GM03348 (cell line): ENCODE results near the gene GP1BA.

Experiments
- DNase-seq: peaks from one replicate; pipeline ENCODE4 v3.0.0; 2012; ENCODE audit warnings: low spot score

GP1BA gene

DNA sequence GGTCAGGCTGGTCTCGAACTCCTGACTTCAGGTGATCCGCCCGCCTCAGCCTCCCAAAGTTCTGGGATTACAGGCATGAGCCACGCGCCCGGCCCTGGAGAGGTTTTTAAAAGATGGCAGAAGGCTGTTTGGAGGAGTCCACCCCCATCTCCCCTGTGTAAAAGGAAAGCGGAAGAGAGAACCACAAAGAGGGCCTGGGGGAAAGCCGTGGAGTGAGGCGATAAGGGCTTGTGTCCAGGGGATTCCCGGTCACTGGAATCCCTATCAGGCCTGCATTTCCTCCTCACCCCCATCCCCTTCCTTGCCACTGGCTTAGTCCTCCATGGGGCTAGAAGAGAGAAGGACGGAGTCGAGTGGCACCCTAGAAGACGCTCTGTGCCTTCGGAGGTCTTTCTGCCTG lies at the start of gene GP1BA:
Gene GP1BA (plus strand): TSS at position 315 of the 400 bp plus-strand sequence. CDS start 328 bp downstream, outside the sequence.
- no peak for DNase-seq

DNA sequence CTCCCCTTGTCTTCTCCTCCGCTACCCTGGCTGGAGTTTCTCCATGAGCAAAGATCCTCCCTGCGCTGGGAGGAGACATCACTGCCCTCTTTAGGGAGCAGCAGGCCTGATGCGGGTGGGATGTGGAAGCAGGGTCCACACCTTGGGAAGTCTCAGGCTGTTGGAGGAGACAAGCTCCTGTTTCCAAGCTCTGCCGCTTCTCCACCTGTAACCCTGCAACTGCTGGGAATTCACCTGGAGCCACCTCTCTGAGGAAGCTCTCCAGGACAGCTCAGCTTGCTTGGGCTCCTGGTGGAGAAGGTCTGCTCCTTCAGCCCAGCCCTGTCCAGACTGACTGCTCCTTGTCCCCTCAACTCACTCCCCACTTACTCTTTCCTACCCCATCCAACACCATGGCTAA lies 47.6 kb upstream of the GP1BA start:
- DNase-seq, result no peak

DNA sequence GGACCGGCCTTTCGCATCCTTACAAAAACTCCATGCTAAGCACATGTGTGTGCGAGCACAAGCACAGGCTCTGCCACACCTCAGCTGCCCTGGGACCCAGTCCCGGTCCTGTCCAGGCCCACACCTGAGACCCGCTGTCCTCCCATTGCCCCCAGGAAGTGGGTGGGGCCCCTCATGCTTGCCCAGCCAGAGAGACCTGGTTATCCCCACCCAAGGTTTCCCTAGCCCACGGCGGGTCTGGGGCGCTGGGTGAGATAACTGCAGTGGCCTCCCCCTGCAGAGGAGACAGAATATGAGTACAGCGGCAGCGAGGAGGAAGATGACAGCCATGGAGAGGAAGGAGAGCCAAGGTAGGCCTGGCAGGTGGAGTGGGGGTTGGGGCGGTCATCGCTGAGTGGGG lies 45.2 kb upstream of the GP1BA start:
- no peak for DNase-seq

DNA sequence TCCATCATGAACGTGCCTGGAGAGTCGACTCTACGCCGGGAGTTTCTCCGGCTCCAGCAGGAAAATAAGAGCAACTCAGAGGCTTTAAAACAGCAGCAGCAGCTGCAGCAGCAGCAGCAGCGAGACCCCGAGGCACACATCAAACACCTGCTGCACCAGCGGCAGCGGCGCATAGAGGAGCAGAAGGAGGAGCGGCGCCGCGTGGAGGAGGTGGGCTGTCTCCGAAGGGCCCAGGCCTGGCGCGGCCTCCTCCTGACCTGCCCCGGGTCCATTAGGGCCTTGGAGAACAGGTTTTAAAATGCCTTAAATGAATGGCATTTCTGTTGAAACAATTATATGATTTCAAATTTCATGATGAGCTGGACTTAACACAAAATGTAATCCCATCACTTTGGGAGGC lies 44.5 kb upstream of the GP1BA start:
- no peak for DNase-seq

DNA sequence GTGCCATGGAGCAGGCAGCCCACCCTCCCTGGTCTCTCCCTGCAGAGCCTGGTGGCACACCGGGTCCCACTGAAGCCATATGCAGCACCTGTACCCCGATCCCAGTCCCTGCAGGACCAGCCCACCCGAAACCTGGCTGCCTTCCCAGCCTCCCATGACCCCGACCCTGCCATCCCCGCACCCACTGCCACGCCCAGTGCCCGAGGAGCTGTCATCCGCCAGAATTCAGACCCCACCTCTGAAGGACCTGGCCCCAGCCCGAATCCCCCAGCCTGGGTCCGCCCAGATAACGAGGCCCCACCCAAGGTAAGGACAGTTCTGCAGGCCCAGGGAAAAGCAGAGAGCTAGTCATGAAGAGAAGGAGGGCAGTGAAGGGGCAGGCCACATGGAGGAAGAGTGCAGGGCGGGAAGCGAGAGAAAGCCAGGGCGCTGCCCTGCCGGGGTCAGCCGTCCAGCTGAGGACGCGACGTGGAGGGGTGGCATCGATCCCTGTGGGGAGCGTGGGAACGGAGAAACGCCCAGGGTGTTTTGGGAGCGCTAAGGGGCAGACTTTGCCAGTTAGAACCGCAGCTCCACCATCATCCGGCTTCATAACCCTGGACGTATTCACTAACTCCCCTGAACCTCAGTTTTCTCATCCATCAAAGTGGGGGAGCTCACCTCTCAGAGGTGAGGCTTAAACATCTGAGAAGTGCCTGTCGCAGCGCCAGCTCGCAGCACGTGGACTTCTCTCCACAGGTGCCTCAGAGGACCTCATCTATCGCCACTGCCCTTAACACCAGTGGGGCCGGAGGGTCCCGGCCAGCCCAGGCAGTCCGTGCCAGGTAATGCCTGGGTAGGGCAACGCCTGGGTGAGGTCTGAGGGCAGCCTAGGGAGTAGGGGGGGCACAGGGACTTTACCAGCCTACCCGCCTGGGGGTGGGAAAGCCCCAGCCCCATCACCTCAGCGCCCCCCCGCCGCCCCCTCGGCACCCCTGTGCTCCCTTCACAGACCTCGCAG lies 40.4 kb upstream of the GP1BA start:
- DNase-seq, result no peak

DNA sequence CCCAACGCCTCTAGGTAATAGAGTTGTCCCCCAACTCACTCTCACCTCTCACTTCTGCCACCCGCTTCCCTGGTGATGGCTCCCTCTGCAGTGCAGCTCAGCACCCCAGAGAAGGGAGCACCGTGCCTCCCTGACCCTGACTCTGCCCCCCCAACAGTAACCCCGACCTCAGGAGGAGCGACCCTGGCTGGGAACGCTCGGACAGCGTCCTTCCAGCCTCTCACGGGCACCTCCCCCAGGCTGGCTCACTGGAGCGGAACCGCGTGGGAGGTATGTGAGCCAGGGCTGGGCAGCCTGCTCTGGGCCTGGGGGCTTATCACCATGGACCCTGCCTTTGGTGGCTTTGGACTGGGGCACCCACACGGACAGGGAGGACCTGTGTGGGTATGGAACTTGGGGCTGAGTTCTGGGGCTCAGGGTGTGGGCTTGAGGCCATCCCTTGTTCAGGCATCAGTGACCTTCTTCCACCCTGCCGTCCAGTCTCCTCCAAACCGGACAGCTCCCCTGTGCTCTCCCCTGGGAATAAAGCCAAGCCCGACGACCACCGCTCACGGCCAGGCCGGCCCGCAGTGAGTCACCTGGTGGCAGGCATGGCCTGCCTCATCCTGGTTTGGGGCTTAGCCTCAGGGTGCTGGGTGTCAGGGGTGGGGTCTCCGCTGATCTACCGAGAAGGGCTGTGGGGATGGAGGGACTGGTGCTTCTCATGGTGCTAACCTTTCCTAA lies 39.4 kb upstream of the GP1BA start:
- no peak for DNase-seq

DNA sequence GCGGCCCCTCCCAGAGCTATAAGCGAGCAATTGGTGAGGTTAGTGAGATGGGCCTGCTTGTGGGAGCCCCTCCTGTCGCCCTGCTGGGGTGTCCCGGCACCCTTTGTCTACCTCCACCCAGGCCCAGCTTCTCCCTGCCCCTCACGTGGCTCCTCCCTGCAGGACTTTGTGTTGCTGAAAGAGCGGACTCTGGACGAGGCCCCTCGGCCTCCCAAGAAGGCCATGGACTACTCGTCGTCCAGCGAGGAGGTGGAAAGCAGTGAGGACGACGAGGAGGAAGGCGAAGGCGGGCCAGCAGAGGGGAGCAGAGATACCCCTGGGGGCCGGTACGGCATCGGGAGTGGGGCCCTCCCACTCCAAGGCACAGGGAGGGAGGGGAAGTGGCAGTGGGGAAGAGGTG lies 38.8 kb upstream of the GP1BA start:
- DNase-seq, result no peak

DNA sequence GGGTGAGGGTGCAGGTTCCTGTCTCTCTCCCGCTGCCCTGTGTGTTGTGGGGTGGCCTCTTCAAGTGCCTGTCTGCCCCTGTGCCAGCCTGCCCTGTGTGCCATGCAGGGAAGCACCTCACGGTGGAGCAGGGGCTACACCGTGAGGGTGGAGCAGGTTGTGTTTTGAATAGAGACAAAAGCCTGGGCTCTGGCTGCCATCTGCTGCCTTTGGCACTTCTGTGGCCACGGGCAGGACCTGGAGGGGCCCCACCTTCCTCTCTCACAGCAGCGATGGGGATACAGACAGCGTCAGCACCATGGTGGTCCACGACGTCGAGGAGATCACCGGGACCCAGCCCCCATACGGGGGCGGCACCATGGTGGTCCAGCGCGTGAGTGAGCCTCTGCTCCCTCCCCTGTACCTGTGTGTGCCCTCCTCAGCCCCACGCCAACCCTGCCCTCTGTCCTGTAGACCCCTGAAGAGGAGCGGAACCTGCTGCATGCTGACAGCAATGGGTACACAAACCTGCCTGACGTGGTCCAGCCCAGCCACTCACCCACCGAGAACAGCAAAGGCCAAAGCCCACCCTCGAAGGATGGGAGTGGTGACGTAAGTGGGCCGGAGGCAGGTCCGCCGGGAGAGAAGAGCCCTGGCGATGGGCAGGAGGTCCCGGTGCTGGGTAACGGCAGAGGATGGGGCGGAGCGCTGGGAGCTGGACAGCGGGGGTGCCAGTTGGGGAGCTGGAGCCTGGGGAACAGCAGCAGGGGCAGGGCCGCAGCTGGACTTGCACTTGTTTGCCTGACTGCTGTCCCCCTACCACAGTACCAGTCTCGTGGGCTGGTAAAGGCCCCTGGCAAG lies 38.1 kb upstream of the GP1BA start:
- no peak for DNase-seq

DNA sequence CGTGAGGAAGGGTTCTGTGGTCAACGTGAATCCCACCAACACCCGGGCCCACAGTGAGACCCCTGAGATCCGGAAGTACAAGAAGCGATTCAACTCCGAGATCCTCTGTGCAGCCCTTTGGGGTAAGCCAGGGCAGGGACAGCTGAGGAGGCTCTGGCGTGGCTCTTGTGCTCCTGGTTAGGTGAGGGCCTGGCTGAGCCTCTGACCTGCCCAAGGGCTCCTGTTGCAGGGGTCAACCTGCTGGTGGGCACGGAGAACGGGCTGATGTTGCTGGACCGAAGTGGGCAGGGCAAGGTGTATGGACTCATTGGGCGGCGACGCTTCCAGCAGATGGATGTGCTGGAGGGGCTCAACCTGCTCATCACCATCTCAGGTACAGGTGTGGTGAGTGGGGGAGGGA lies 37.0 kb upstream of the GP1BA start:
- DNase-seq, result no peak

DNA sequence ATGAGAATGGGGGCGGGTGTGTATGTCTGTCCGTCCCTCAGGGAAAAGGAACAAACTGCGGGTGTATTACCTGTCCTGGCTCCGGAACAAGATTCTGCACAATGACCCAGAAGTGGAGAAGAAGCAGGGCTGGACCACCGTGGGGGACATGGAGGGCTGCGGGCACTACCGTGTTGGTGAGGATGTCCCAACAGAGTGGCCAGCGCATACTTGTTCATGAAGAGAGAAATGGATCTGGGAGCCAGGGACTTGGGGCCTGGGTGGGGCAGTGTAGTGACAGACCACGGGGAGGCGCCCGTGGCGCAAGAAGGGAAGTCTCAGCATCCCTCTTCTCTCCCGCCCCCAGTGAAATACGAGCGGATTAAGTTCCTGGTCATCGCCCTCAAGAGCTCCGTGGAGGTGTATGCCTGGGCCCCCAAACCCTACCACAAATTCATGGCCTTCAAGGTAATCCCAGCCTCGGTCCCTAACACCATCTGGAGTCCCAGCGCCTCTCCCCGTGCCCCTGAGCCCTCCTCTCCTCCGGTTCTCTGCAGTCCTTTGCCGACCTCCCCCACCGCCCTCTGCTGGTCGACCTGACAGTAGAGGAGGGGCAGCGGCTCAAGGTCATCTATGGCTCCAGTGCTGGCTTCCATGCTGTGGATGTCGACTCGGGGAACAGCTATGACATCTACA lies 36.3 kb upstream of the GP1BA start:
- no peak for DNase-seq

DNA sequence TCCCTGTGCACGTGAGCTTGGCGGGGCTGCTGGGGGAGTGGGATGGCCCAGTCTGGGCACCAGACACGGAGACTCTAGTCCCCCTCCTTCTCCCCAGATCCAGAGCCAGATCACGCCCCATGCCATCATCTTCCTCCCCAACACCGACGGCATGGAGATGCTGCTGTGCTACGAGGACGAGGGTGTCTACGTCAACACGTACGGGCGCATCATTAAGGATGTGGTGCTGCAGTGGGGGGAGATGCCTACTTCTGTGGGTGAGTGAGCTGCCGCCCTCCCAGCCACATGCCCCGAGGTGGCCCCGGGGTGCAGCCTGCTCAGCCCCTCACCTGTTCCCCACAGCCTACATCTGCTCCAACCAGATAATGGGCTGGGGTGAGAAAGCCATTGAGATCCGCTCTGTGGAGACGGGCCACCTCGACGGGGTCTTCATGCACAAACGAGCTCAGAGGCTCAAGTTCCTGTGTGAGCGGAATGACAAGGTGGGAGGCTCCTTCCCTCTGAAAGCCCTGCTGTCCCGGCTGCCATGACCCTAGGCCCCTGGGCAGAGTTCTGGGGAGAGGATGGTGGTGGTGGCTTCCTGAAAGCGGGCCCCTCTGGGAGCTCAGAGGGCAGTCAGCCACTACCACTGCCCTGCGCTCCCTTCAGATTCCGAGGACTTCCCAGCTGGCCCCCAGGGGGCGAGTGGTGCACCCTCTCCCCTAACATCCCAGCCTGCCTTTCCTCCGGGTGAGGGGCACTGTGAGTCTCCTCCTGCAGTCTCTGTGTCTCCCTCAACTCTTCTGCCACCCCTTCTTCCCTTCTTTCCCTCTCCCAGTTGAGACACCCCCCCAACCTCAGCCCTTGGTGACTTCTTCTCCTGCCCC lies 35.5 kb upstream of the GP1BA start:
- DNase-seq, result no peak

DNA sequence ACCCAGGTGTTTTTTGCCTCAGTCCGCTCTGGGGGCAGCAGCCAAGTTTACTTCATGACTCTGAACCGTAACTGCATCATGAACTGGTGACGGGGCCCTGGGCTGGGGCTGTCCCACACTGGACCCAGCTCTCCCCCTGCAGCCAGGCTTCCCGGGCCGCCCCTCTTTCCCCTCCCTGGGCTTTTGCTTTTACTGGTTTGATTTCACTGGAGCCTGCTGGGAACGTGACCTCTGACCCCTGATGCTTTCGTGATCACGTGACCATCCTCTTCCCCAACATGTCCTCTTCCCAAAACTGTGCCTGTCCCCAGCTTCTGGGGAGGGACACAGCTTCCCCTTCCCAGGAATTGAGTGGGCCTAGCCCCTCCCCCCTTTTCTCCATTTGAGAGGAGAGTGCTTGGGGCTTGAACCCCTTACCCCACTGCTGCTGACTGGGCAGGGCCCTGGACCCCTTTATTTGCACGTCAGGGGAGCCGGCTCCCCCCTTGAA lies 34.8 kb upstream of the GP1BA start:
- DNase-seq, result no peak

DNA sequence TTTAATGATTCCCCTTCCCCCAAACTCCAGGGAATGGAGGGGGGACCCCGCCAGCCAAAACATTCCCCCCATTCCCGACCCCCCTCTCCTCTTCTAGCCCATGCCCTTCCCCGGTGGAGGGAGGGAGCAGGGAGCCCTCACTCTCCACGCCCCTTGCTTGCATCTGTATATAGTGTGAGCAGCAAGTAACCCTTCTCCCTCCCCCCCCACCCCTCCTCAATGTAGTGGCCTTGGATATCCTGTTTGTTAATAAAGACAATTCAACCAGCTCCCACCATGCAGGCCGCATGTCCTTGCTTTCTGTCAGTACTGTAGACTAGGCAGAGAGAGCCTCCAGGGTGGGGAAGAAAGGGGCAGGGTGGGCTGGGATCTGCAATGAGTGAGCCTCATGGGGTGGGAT lies 34.3 kb upstream of the GP1BA start:
- DNase-seq, result no peak

DNA sequence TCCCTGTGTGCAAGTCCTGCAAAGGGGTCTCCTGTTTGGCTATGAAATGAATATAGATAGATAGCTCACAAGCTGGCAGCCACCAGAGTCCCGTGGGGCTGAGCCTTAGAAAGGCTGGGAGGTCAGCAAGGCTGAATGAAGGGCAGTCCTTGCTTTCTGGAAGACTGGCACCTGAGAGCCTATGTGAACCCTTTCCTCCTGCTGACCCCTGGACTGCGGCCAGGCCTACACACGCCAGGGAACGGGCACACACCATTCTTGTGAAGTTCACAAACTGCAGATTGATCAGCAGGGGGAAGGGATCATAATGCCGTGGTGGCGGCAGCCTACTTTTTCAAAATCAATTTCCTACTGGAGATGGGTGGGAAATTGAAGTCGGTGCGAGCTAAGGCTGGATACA lies 33.7 kb upstream of the GP1BA start:
- DNase-seq, result no peak

DNA sequence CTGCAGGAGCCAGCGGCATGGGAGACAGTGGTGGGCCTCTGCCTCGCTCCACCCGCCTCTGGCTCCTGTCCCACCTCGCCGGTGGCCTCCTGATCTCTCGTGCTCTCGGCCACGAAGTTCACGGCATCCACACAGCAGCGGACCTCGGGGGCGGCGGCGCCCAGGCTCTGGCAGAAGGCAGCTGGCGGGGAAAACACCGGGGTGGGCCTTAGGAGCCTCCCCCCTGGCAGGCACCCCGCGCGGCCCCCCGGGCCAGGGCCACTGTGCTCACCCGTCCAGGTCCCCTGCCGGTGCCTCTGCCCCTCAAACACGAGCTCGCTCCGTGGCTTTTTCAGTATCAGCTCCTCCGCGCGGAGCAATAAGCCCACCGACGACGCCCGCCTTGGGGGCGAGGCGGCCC lies 33.1 kb upstream of the GP1BA start:
- no peak for DNase-seq

DNA sequence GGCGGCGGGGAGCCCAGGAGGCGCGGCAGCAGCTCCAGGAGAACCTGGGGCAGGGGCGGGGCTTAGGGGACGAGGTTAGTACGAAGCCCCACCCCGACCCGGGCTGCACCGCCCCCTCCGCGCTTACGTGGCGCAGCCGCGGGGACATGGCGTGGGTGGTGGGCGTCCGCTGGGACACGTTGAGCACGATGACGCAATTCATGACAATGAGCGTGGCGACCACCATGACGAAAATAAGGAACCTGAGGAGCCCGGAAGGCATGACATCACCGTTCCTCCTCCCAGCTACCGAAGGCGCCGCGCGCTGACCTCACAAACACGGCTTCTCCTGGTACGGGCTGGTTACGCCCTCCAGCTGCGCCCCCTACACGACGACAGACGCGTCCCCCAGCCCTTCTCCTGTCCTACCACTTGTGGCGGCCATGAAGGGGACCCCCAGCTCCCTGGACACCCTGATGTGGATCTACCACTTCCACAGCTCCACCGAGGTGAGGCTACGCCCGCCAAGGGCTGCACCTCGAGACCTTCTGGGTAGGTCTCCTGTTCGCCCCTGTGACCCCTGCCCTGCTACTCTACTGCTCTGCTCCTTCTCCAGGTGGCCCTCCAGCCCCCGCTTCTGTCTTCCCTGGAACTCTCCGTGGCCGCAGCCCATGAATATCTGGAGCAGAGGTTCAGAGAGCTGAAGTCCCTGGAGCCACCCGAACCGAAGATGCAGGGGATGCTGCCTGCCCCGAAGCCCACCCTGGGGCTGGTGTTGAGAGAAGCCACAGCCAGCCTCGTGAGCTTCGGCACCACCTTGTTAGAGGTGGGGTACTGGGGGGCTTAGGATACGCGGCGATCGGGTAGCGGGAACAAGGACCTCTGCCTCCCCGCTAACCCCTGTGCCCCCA lies 32.5 kb upstream of the GP1BA start, which contains the start of gene C17orf107:
Gene C17orf107 (plus strand): TSS at position 196 of the 890 bp plus-strand sequence. CDS start 227 bp downstream, at position 423.
- DNase-seq, result peak; percentile 94

DNA sequence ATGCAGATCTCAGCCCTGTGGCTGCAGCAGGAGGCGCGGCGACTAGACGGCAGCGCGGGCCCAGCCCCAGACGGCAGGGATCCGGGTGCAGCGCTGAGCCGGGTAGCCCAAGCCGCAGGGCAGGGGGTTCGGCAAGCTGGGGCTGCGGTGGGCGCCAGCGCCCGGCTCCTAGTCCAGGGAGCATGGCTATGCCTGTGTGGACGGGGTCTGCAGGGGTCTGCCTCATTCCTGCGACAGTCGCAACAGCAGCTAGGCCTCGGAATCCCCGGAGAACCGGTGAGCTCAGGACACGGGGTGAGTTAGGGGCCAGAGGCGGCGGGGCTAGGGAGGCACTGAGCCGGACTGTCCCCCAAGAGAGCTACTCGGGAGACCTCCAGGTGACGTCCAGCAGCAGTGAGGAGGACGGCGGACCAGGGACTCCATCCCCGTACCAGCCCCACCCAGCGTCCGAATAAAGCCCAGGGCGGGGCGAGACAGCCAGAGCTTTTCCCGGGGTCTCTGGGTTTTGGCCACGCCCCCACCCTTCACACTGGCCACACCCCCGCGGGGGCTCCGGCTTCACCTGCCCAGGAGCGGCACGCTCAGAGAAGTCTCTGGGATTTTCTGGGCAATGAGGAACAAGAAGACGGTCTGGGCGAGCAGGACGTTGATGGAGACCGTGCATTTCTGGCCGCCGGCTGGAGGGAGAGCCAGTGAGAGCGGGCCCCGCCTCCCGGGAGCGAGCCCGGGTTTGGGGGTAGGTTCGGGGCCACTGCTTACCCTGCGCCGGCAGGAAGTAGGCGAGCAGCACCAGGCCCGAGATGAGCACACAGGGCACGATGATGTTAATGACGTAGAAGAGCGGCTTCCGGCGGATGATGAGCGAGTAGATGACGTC lies 31.6 kb upstream of the GP1BA start:
- no peak for DNase-seq

DNA sequence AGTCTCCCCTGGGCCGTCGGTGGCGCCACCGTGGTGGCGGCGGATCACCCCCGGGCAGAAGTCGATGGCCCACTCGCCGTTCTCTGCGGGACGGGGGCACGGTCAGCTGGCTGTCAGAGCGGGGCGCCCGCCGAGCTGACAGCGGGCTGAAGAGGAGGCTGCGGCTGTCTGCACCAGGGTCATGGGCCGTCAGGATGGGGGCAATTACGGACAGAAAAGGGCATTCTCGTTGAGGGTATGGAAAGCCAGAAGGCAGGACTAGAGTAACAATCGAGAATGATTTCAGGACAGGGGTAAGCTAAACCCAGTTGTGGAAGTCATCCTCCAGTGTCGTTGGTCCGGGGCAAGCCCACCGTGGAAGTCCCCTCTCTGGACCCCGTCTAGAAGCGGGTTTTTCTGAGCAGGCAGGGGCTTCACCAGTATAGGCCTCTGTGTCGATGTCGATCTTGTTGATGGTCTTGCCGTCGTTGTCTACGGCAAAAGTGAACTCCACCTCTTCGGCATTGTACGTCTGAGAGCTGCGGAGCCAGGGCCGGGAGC lies 30.9 kb upstream of the GP1BA start:
- no peak for DNase-seq
